ENCODE results near the gene UFSP1. TPM values are rescaled to one million over a fixed set of nuclear protein-coding genes. Genes with fewer than 3 reads are reported as not detected.

UFSP1 gene
- total RNA-seq, 1 experiment from 2014 or later, result 11.8 TPM

GRCh38 chr7:100897772-100898454 is 8.4 kb upstream of the UFSP1 start:
- in situ Hi-C loops (cut with HindIII; ENCODE audit: low pct_unique_long_range_greater_than_20kb, low sequenced_read_pairs), result no loop called here

GRCh38 chr7:100896732-100897608 is 7.5 kb upstream of the UFSP1 start:
- in situ Hi-C loops (cut with HindIII; ENCODE audit: low pct_unique_long_range_greater_than_20kb, low sequenced_read_pairs), result no loop called here
- DNase-seq (ENCODE audit: low read depth), result no peak

More at GRCh38 chr7:100897772-100898454, 8.4 kb upstream of the UFSP1 start:
- no peak for DNase-seq (ENCODE audit: low read depth)

GRCh38 chr7:100895956-100896731 is 6.6 kb upstream of the UFSP1 start:
- in situ Hi-C loops (cut with HindIII; ENCODE audit: low pct_unique_long_range_greater_than_20kb, low sequenced_read_pairs), result no loop called here
- DNase-seq (ENCODE audit: low read depth), result no peak

DNA sequence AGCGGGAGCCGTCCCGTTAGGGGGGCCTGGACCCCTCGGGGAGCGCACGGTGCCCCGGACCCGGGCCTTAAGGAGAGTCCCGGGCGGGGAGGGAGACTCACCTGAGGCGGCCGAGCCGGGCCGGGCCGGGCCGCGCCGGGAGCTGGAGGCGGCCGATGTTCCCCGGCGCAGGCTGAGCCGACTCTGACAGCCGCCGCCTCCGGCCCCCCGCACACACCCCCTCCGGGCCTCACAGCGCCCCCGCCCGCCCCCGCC is 6.1 kb upstream of the UFSP1 start, which contains the start of gene ACHE:
ACHE (minus strand) TSS at position 188 of the 255 bp plus-strand sequence. CDS start 1,656 bp downstream, outside the sequence.
- in situ Hi-C loops (cut with HindIII; ENCODE audit: low pct_unique_long_range_greater_than_20kb, low sequenced_read_pairs), result no loop called here

GRCh38 chr7:100894860-100895700 is 5.6 kb upstream of the UFSP1 start:
- in situ Hi-C loops (cut with HindIII; ENCODE audit: low pct_unique_long_range_greater_than_20kb, low sequenced_read_pairs), result no loop called here
- no peak for DNase-seq (ENCODE audit: low read depth)

More for the DNA sequence above, 6.1 kb upstream of the UFSP1 start, which contains the start of gene ACHE:
- no peak for DNase-seq (ENCODE audit: low read depth)

DNA sequence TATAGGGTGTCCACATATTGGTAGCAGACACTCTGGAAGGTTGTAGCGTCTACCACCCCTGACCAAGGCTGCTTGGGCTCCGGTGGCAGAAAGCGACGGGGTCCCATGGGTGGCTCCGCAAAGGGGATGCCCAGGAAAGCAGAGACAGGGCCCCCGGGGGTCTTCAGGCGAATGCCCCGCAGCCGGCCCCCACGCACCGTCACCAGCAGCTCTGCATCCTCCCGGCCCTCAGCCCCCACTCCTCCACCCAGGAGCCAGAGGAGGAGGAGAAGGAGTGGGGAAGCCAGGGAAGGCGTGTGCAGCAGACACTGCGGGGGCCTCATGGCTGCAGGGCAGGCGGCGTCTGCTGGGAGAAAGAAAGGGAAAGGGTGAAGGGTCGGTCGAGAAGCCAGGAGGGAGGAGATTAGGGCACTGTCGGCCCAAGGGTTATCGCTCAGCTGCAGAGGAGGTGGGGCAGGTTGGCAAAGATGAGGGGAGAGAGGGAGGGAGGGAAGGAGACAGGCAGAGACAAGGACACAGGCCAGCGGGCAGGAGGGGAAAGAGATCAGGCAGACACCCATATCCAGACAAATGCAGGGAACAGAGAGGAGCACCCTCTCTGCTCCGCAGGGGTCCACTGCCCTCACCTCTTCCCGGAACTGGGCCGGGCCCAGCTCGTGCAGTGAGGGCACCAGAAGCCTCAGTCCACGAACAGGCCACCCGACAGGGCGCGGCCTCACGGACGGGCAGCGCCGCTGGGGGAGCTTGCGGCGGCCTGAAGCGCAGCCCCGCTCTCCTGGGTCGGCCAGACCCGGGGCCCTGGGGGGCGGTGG is 4.6 kb upstream of the UFSP1 start:
- in situ Hi-C loops (cut with HindIII; ENCODE audit: low pct_unique_long_range_greater_than_20kb, low sequenced_read_pairs), result no loop called here
- DNase-seq (ENCODE audit: low read depth), result no peak

DNA sequence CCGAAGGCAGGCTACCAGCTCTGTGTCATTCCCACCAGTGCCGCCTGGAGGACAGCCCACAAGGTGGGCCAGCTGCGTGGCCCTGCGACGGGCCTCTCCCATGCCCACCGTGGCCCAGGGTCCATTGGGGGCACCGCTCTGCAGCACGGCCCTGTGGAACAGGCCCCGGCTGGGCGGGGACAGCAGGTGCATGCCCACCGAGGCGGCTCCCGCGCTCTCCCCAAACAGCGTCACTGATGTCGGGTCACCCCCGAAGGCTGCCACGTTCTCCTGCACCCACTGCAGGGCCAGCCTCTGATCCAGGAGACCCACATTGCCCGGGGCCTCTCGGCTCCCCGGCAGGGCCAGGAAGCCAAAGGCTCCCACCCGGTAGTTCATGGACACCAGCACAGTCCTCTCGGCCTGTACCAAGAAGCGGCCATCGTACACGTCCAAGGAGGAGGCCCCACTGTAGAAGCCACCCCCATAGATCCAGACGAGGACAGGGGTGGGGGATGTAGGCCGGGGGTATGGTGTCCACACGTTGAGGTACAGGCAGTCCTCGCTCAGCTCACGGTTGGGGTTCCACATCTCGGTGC is 3.9 kb upstream of the UFSP1 start:
- DNase-seq (ENCODE audit: low read depth), result no peak
- in situ Hi-C loops (cut with HindIII; ENCODE audit: low pct_unique_long_range_greater_than_20kb, low sequenced_read_pairs), result no loop called here

DNA sequence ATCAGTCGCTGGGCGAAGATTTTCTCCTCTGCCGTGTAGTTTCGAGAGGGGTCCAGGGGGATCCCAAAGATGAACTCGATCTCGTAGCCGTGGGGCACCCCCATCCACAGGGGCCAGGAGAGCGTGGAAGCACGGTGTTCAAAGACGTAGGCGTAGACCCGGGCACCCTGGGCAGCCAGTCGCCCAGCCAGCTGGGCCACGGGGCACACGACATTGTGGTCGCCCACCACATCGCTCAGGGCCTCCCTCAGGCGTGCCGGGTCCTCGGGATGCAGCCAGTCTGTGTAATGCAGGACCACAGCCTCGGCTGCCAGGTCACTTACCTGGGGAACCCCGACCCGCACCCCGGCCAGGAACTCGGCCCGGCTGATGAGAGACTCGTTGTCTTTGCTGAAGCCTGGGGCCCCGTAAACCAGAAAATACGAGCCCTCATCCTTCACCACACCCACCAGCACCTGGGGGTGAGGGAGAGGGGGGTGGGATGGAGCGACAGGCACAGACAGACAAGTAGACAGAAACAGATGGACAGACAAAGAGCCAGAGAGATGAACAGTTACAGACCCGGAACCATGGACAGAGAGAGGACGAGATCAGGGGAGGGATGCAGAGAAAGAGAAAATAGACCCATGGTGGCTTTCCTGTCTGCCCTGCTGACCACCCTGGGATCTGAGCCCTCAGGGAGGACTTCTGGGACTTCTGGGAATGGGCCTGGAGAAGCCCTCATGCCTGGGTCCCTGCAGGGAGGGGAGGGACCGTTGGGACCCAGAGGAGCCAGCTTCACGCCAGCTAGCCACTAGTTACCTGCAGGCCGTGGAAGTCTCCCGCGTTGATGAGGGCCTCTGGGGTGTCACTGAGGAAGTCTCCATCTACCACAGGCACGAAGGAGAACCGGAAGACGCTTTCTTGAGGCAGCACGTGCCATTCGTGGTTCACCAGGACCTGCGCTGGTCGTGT is 3.1 kb upstream of the UFSP1 start:
- no peak for DNase-seq (ENCODE audit: low read depth)
- in situ Hi-C loops (cut with HindIII; ENCODE audit: low pct_unique_long_range_greater_than_20kb, low sequenced_read_pairs), result no loop called here

- in situ Hi-C loops (cut with HindIII; ENCODE audit: low pct_unique_long_range_greater_than_20kb, low sequenced_read_pairs), result no loop called here
- DNase-seq (ENCODE audit: low read depth), result peak; percentile 59
Observed at GRCh38 chr7:100891568-100892247, 2.2 kb upstream of the UFSP1 start.

GRCh38 chr7:100890653-100891567 is 1.4 kb upstream of the UFSP1 start:
- in situ Hi-C loops (cut with HindIII; ENCODE audit: low pct_unique_long_range_greater_than_20kb, low sequenced_read_pairs), result no loop called here
- no peak for DNase-seq (ENCODE audit: low read depth)

GRCh38 chr7:100888291-100888987 is 1.1 kb downstream of the UFSP1 start:
- in situ Hi-C loops (cut with HindIII; ENCODE audit: low pct_unique_long_range_greater_than_20kb, low sequenced_read_pairs), result no loop called here
- no peak for DNase-seq (ENCODE audit: low read depth)

- in situ Hi-C loops (cut with HindIII; ENCODE audit: low pct_unique_long_range_greater_than_20kb, low sequenced_read_pairs), result no loop called here
Observed at GRCh38 chr7:100887516-100888290, 1.8 kb downstream of the UFSP1 start.

DNA sequence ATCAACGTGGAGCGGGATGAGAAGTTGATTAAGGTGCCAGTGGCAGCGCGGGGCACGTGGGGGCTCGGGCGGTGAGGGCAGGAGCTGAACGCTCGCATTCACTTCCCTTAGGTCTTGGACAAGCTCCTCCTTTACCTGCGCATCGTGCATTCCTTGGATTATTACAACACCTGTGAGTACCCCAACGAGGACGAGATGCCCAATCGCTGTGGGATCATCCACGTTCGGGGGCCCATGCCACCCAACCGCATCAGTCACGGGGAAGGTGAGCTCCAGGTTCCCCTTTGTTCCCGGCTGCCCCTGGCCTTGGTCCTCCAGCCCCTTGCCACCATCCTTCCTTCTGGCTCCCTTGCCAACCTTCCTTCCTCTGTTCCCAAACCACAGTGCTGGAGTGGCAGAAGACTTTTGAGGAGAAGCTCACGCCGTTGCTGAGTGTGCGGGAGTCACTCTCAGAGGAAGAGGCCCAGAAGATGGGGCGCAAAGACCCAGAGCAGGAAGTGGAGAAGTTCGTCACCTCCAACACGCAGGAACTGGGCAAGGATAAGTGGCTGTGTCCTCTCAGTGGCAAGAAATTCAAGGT is 2.5 kb downstream of the UFSP1 start:
- in situ Hi-C loops (cut with HindIII; ENCODE audit: low pct_unique_long_range_greater_than_20kb, low sequenced_read_pairs), result no loop called here

More at GRCh38 chr7:100887516-100888290, 1.8 kb downstream of the UFSP1 start:
- no peak for DNase-seq (ENCODE audit: low read depth)

More for the DNA sequence above, 2.5 kb downstream of the UFSP1 start:
- no peak for DNase-seq (ENCODE audit: low read depth)
